Epidermal melanocyte (primary cell): ENCODE results near the gene BRSK2.

ENCODE experiments used
- DNase-seq: peaks from one replicate; pipeline ENCODE4 v3.0.0; 2011; ENCODE audit warnings: low spot score; ENCODE audit not compliant: insufficient read length

BRSK2 gene

GRCh38 chr11:1396375-1396841 lies 6.7 kb downstream of the BRSK2 start:
- DNase-seq: no peak

GRCh38 chr11:1397146-1397861 lies 7.6 kb downstream of the BRSK2 start:
- peak; percentile 59 for DNase-seq

- DNase-seq: no peak
Measured at GRCh38 chr11:1397862-1398527, 8.3 kb downstream of the BRSK2 start.

- no peak for DNase-seq
Measured at GRCh38 chr11:1398528-1399235, 8.9 kb downstream of the BRSK2 start.

- no peak for DNase-seq
Measured at GRCh38 chr11:1399386-1400316, 9.9 kb downstream of the BRSK2 start.

GRCh38 chr11:1400317-1401170 lies 10.8 kb downstream of the BRSK2 start:
- no peak for DNase-seq

GRCh38 chr11:1401171-1401445 lies 11.4 kb downstream of the BRSK2 start:
- no peak for DNase-seq

- DNase-seq: peak; percentile 89
Measured at GRCh38 chr11:1401656-1402221, 12.0 kb downstream of the BRSK2 start.

- no peak for DNase-seq
Measured at GRCh38 chr11:1402355-1403077, 12.8 kb downstream of the BRSK2 start.

- no peak for DNase-seq
Measured at GRCh38 chr11:1403078-1403620, 13.4 kb downstream of the BRSK2 start.

GRCh38 chr11:1403721-1404460 lies 14.2 kb downstream of the BRSK2 start:
- DNase-seq: no peak

- no peak for DNase-seq
Measured at GRCh38 chr11:1404461-1405185, 14.9 kb downstream of the BRSK2 start.

GRCh38 chr11:1405186-1406020 lies 15.7 kb downstream of the BRSK2 start:
- DNase-seq: no peak

- DNase-seq: no peak
Measured at GRCh38 chr11:1406571-1407485, 17.1 kb downstream of the BRSK2 start.

- no peak for DNase-seq
Measured at GRCh38 chr11:1407668-1408067, 17.9 kb downstream of the BRSK2 start.

GRCh38 chr11:1408346-1408745 lies 18.6 kb downstream of the BRSK2 start:
- no peak for DNase-seq
